Esophagus (tissue), 2 donors: ENCODE data around the gene TLE4. TPM values are rescaled to one million over a fixed set of nuclear protein-coding genes. Genes with fewer than 3 reads are reported as not detected.

Source experiments
- H3K27ac ChIP-seq, 2 donors: one replicate each; pipeline ENCODE4 v1.5.1; 2013; ENCODE audit warnings: low read depth in 2 of 2, mild to moderate bottlenecking in 2 of 2, inconsistent platforms in 1 of 2, low read length in 1 of 2, moderate library complexity in 1 of 2
- H3K27me3 ChIP-seq, 2 donors: one replicate each; pipeline ENCODE4 v1.6.1; 2013; ENCODE audit warnings: low read length in 2 of 2, control low read depth in 1 of 2, mild to moderate bottlenecking in 1 of 2; ENCODE audit not compliant: insufficient read depth in 2 of 2, control insufficient read depth in 1 of 2
- H3K36me3 ChIP-seq, 2 donors: one replicate each; pipeline ENCODE4 v1.6.1; 2013; ENCODE audit warnings: low read length in 1 of 2; ENCODE audit not compliant: control insufficient read depth in 2 of 2, insufficient read depth in 2 of 2
- H3K4me1 ChIP-seq, 2 donors: one replicate each; pipeline ENCODE4 v1.6.1; 2013; ENCODE audit warnings: low read length in 1 of 2; ENCODE audit not compliant: control insufficient read depth in 2 of 2, insufficient read depth in 2 of 2
- H3K4me3 ChIP-seq, 2 donors: one replicate each; pipeline ENCODE4 v1.5.1; 2013; ENCODE audit warnings: low read length in 2 of 2, mild to moderate bottlenecking in 2 of 2, low read depth in 1 of 2, moderate library complexity in 1 of 2
- H3K9me3 ChIP-seq, 2 donors: one replicate each; pipeline ENCODE4 v1.6.1; 2013; ENCODE audit warnings: mild to moderate bottlenecking in 2 of 2, low read depth in 1 of 2, low read length in 1 of 2, moderate library complexity in 1 of 2; ENCODE audit not compliant: control insufficient read depth in 2 of 2, insufficient read depth in 1 of 2
- WGBS, 2 donors: extraction: QIAGEN DNeasy Blood & Tissue Kit; methylation state at CpG; one replicate each; pipeline ENCODE4 v1.1.7; 2013; 5-methylcytosine and 5-hydroxymethylcytosine counted together
- polyA plus RNA-seq, 2 donors: library from polyadenylated mRNA; stranded (reverse); fragments of 200-250 nt; gene quantifications; one replicate each; pipeline ENCODE4 v1.2.3, GENCODE V29; 2013
- donor health status: healthy with polysubstance abuse.
- donor health status: Bipolar disorder and iron deficiency.

The TLE4 gene
- polyA plus RNA-seq, 2 donors, result 8.5 to 12.9 TPM

- Histone ChIP-seq H3K36me3 (no peaks in the 10 kb centered on the region), H3K27me3 (no peaks in the 10 kb centered on the region), H3K9me3 (no peaks in the 10 kb centered on the region), H3K4me3 (peak overlapping the region; percentile 57 to 58), H3K4me1 (peaks cover 0 to 2% of the 10 kb centered on the region in 2 donors), H3K27ac (peak overlapping the region; percentile 67 to 83)
- 1% methylated on average over 62 to 69 of the region's 69 CpGs for WGBS, 2 donors
Observed at GRCh38 chr9:79570448-79571308, 1.1 kb upstream of the TLE4 start.

DNA sequence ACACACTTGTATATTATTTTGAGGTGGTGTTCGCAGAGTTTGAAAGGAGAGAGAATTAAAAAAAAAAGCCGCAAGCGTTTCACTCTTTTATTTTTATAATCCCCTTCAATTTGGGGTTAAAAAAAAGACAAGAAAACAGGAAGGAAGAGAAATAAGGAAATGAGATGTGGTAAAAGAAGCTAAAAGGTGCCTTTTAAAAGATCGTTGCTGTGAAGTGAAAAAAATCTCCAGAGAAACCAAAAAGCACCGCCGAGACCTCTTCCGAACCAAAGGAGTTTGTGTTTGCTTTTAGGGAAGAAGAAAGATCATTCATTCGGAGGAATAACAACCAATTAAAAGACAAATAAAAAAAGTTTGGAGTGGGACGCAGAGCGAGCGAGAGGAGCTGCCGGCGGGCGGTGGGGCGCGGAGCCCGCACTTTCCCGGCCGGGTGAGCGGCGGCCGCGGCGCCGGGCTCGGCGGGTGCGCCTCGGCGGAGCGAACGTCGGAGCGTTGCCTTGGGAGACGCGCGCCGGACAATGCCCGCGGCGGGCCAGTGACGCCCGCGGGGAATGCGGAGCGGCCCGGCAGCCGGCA is 355 bp downstream of the TLE4 start:
- Histone ChIP-seq H3K9me3 (no peaks in the 10 kb centered on the region), H3K27ac (peak overlapping the region; percentile 95 to 96), H3K4me1 (peaks cover 0 to 2% of the 10 kb centered on the region in 2 donors), H3K4me3 (peak overlapping the region; percentile 87 to 89), H3K36me3 (no peaks in the 10 kb centered on the region), H3K27me3 (no peaks in the 10 kb centered on the region)
- 0 to 1% methylated on average over 38 to 48 of the region's 48 CpGs for WGBS, 2 donors

- 0% methylated on average over 62 to 115 of the region's 115 CpGs for WGBS, 2 donors
- Histone ChIP-seq H3K9me3 (no peaks in the 10 kb centered on the region), H3K27ac (peak overlapping the region; percentile 95 to 96), H3K4me1 (no peaks in the 10 kb centered on the region), H3K4me3 (peak overlapping the region; percentile 87 to 89), H3K36me3 (no peaks in the 10 kb centered on the region), H3K27me3 (no peaks in the 10 kb centered on the region)
Observed at GRCh38 chr9:79572608-79573411, 1.0 kb downstream of the TLE4 start.

DNA sequence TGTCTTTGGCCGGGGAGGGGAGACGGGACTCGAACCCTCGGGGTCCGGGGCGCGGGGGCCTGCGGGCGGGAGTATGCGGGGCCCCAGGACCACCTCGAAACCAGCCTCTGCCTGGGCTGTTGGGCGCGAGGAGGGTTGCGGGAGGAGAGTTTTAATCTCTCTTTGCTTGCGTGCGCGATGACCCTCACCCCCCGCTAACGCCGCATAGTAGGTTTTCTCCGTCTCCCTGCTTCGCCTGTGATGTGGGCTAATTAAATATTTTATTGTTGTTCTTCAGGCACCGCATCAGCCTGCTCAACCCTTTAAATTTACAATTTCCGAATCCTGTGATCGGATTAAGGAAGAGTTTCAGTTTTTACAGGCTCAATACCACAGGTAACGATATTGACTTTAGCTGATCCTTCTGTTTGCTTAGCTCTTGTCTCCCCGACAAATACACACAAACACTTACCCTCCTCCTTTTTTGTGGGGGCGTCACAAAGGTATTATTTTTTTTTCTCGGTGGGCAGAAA is 1.7 kb downstream of the TLE4 start:
- Histone ChIP-seq H3K4me1 (no peaks in the 10 kb centered on the region), H3K27ac (peak overlapping the region; percentile 95 to 96), H3K27me3 (no peaks in the 10 kb centered on the region), H3K36me3 (no peaks in the 10 kb centered on the region), H3K9me3 (no peaks in the 10 kb centered on the region), H3K4me3 (peak overlapping the region; percentile 87 to 89)
- WGBS, 2 donors, result 4% methylated on average over 29 of the region's 29 CpGs

- peak overlapping the region in 1 of 2 donors; percentile 87 for H3K4me3 ChIP-seq
- WGBS, 2 donors, result 25 to 40% methylated on average over 5 of the region's 5 CpGs
- H3K27ac ChIP-seq, result no peak overlapping the region
- H3K36me3 ChIP-seq, result no peaks in the 10 kb centered on the region
- no peaks in the 10 kb centered on the region for H3K4me1 ChIP-seq
- no peaks in the 10 kb centered on the region for H3K9me3 ChIP-seq
- H3K27me3 ChIP-seq, result no peaks in the 10 kb centered on the region
Observed at GRCh38 chr9:79574136-79574535, 2.4 kb downstream of the TLE4 start.

GRCh38 chr9:79574781-79575180 is 3.0 kb downstream of the TLE4 start:
- no peak overlapping the region for H3K27ac ChIP-seq
- H3K9me3 ChIP-seq, result no peaks in the 10 kb centered on the region
- no peaks in the 10 kb centered on the region for H3K36me3 ChIP-seq
- 59 to 73% methylated on average over 3 of the region's 3 CpGs for WGBS, 2 donors
- peak overlapping the region in 1 of 2 donors; percentile 87 for H3K4me3 ChIP-seq
- H3K27me3 ChIP-seq, result no peaks in the 10 kb centered on the region
- H3K4me1 ChIP-seq, result no peaks in the 10 kb centered on the region

GRCh38 chr9:79575547-79575946 is 3.8 kb downstream of the TLE4 start:
- Histone ChIP-seq H3K27me3 (no peaks in the 10 kb centered on the region), H3K36me3 (no peaks in the 10 kb centered on the region), H3K4me3 (no peak overlapping the region), H3K4me1 (no peaks in the 10 kb centered on the region), H3K27ac (no peak overlapping the region), H3K9me3 (no peaks in the 10 kb centered on the region)
- 53 to 57% methylated on average over 3 of the region's 3 CpGs for WGBS, 2 donors

DNA sequence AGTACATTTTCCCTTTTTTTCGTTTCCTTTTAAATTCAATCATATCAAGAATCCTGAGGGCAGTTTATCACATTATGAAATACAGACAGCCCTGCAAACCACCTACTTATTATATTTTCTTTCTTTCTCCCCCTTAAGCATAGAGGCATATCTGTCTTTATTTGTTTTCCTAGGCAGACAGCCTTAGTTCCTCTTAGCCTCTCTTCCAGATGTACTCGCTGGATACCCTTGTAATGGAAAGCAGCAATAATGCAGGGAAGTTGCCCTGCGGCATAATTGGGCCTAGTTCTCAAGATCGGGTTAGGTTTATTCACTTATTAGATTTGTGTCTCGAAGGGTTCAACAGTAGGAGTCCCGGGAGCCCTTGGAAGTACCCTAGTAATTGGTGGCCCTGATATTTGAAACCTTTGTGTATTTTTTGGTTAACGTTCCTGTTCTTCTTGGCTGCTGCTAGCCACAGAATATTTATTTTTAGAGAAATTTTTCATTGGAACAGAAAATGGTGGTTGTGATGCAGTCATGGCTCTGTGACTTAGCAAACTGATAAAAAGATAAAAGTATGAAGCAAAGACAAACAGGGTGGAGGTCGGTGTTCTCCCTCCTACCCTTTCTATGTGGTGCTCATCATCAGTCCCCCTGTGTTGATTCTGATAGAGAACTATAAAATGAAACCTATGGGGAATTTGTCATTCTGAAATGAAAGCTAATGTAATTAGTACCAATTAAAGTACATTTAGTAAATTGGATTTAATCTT is 6.4 kb downstream of the TLE4 start:
- H3K4me1 ChIP-seq, result peaks cover 0 to under 1% of the 10 kb centered on the region in 2 donors
- H3K27me3 ChIP-seq, result no peaks in the 10 kb centered on the region
- 83 to 86% methylated on average over 8 of the region's 8 CpGs for WGBS, 2 donors
- H3K9me3 ChIP-seq, result no peaks in the 10 kb centered on the region
- no peak overlapping the region for H3K4me3 ChIP-seq
- no peaks in the 10 kb centered on the region for H3K36me3 ChIP-seq
- peak overlapping the region in 1 of 2 donors; percentile 36 for H3K27ac ChIP-seq

DNA sequence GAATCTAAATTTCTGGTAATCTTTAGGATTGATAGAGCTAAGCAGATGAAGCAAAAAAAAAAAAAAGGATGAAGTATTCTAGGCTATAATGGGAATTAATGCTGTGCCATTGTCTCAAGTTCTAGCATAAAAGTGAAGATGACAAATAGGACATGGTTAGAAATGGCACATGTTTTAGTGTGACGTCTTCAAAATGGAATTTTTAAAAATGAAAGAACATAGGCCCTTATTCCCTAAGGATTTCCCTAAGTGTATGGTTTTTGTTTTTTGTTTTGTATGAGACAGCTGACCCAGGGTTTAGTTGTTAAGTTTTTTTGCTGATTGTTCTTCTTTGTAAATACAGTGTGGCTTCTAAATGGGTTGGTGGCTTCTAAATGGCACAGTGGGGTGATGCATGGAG is 7.1 kb downstream of the TLE4 start:
- Histone ChIP-seq H3K36me3 (peaks cover 0 to 2% of the 10 kb centered on the region in 2 donors), H3K4me1 (peaks cover 0 to 3% of the 10 kb centered on the region in 2 donors)
- 82 to 86% methylated on average over 1 of the region's 1 CpG for WGBS, 2 donors

More for the DNA sequence above, 7.1 kb downstream of the TLE4 start:
- Histone ChIP-seq H3K27me3 (no peaks in the 10 kb centered on the region), H3K27ac (no peak overlapping the region), H3K4me3 (no peak overlapping the region), H3K9me3 (no peaks in the 10 kb centered on the region)
